ENCODE measurements around the gene XPC. TPM values are rescaled to one million over a fixed set of nuclear protein-coding genes. Genes with fewer than 3 reads are reported as not detected.

XPC gene
- total RNA-seq, 1 experiment from 2014 or later: 57.2 TPM

DNA sequence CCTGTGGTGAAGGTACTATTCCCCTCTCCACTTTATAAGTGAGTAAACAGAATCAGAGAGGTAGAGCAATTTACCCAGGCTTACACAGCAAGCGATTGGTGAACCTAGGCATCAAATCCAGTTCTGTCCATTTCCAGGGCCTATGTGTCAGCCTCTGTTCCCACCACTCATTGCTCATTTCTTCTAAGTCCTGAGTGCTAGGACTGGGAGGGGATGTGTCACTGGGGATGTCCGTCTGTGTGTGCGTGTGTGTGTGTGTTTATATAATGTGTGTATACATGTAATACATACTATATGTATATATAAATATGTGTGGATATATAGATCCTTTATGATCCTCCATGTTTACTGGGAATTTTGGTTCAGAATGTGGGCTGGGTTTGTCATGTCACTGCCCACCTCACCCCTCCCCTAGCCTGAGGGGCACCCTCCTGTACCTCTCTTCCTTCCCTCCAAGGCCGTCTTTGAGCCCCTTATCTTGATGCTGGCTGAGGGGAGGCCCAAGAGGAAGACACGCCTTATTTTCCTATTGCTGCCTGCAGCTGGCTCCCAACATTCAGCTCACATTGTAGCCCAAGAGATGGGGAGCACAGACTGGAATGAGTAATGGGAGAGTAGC is 51.4 kb downstream of the XPC start:
- POLR2A ChIA-PET (ENCODE audit: low non-redundant PET): no interaction called here
- no TSS peak for BruUV-seq (replicated peaks)
- Histone ChIP-seq H3K36me3 (ENCODE audit: insufficient read depth, low read length, poor library complexity, severe bottlenecking) (peaks cover 47% of the 10 kb centered on the region), H3K9me3 (ENCODE audit: low read depth, low read length, poor library complexity, severe bottlenecking) (no peaks in the 10 kb centered on the region), H3K27me3 (replicated peaks; ENCODE audit: insufficient read depth, low read depth, low read length, poor library complexity) (no peaks in the 10 kb centered on the region), H3K4me1 (ENCODE audit: insufficient read depth, low read length, poor library complexity, severe bottlenecking) (peaks cover 19% of the 10 kb centered on the region), H3K27ac (ENCODE audit: low read depth, low read length, poor library complexity, severe bottlenecking) (no peak overlapping the region), H3K4me3 (ENCODE audit: low read depth, low read length, poor library complexity, severe bottlenecking) (no peak overlapping the region)
- TF ChIP-seq, protein P1, sequence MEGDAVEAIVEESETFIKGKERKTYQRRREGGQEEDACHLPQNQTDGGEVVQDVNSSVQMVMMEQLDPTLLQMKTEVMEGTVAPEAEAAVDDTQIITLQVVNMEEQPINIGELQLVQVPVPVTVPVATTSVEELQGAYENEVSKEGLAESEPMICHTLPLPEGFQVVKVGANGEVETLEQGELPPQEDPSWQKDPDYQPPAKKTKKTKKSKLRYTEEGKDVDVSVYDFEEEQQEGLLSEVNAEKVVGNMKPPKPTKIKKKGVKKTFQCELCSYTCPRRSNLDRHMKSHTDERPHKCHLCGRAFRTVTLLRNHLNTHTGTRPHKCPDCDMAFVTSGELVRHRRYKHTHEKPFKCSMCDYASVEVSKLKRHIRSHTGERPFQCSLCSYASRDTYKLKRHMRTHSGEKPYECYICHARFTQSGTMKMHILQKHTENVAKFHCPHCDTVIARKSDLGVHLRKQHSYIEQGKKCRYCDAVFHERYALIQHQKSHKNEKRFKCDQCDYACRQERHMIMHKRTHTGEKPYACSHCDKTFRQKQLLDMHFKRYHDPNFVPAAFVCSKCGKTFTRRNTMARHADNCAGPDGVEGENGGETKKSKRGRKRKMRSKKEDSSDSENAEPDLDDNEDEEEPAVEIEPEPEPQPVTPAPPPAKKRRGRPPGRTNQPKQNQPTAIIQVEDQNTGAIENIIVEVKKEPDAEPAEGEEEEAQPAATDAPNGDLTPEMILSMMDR (conservative IDR thresholded peaks at IDR 0.05; ENCODE audit: low read depth, low read length): no peak
- TF ChIP-seq EZH2 (IDR thresholded peaks at IDR 0.05; ENCODE audit: borderline replicate concordance, low read depth, low read length, poor library complexity, severe bottlenecking): no peak
- no peak for DNase-seq (ENCODE audit: low spot score)
- intact Hi-C loops (cut with micrococcal nuclease; ENCODE audit: unreplicated experiment): loop anchor here (5.0 kb wide), 1 partner anchor 50 kb away; the partner anchor contains the start of genes LSM3 and XPC
- CTCF ChIA-PET: no interaction called here

DNA sequence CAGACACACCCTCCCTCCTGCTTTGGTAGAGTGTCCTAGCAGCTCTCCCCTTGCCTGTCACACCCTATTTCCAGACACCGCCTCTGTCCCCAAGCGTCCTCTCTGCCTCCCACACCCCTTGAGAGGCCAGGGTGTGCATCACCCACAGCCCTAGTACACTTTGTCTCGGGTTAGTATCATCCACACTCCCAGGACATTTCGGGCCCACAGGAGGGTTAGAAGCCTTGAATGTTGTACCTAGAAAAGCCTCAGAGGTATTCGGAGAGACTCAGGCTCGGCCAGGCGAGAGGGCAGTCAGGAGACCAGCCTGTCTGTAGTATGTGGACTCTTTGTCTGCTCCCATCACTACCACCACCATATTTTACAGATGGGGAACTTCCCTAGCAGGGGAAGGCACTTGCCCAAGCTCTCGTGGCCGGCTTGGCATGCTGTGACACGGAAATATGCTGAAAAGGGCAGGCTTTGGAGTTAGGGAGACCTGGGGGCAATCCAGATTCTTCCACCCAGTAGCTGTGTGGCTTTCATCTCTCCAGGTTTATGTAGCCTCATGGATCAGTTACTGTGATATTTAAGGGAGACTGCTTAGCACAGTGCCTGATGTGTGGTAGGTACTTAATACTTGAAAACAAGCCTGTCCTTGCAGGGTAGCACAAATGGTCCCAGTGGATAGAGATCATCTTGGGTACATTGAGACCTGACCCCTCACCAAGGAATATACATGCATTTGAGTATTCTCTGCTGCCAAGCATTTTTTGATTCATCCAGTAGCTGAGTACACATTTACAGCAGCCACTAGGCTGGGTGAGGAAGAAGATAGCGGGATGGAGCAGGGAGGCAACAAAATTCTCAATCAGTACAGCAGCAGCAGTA is 52.1 kb downstream of the XPC start:
- BruUV-seq (replicated peaks): TSS peak; percentile 22
- Histone ChIP-seq H3K36me3 (ENCODE audit: insufficient read depth, low read length, poor library complexity, severe bottlenecking) (peaks cover 40% of the 10 kb centered on the region), H3K4me1 (ENCODE audit: insufficient read depth, low read length, poor library complexity, severe bottlenecking) (peaks cover 19% of the 10 kb centered on the region), H3K4me3 (ENCODE audit: low read depth, low read length, poor library complexity, severe bottlenecking) (peak overlapping the region; percentile 90), H3K9me3 (ENCODE audit: low read depth, low read length, poor library complexity, severe bottlenecking) (no peaks in the 10 kb centered on the region), H3K27ac (ENCODE audit: low read depth, low read length, poor library complexity, severe bottlenecking) (peak overlapping the region; percentile 83), H3K27me3 (replicated peaks; ENCODE audit: insufficient read depth, low read depth, low read length, poor library complexity) (no peaks in the 10 kb centered on the region)
- intact Hi-C loops (cut with micrococcal nuclease; ENCODE audit: unreplicated experiment): loop anchor here (5.0 kb wide), 1 partner anchor 51 kb away; the partner anchor contains the start of genes LSM3 and XPC
- ChIA-PET POLR2A (ENCODE audit: low non-redundant PET) (no interaction called here), CTCF (interaction anchor here (0.7 to 3.0 kb wide), 2 partner anchors 229 to 405 kb away, joined by 5 to 18 read pairs; no protein-coding TSS in a partner anchor)
- no peak for DNase-seq (ENCODE audit: low spot score)
- no peak for TF ChIP-seq EZH2 (IDR thresholded peaks at IDR 0.05; ENCODE audit: borderline replicate concordance, low read depth, low read length, poor library complexity, severe bottlenecking)
- TF ChIP-seq, protein P1 (conservative IDR thresholded peaks at IDR 0.05; ENCODE audit: low read depth, low read length): no peak

DNA sequence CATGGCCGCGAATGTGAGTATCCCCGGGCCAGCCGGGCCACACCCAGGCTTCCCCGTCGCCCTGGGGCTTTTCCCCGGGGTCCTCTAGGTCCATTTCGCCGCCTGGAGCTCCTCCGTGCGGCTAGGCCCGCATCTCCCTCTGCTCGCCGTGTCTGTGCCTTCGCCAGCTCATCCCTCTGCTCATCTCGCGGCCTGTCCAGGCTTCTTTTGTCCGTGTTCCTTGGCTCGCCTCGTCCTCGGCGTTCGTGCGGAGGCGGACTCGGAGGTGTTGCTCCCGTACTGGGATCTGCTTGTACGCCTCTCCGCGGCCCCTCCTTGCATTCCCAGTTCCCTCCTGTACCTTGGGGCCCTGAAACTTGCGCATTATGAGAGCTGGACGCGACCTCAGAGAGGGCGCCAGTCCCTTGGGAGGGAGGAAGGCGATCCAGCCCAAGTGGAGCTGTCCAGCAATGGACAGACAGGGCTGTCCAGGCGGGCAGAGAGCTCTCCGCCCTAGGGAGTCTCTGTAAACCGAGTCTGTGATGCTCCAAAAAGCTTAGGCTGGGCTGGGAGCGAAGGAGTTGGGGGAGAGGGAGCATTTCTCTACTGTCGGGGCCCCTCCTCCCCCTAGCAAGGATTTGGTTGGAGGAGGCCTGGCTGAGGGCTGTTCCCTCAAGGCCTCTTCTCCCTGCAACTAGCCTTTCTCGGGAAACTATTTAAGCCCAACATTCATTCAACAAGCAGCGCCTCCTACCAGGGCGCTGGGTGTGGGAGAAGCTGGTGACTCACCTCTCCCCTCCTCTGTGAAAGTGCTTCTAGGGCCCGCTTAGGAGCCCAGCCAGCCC is 53.0 kb downstream of the XPC start:
- TF ChIP-seq EZH2 (IDR thresholded peaks at IDR 0.05; ENCODE audit: borderline replicate concordance, low read depth, low read length, poor library complexity, severe bottlenecking): no peak
- TF ChIP-seq, protein P1 (conservative IDR thresholded peaks at IDR 0.05; ENCODE audit: low read depth, low read length): no peak
- POLR2A ChIA-PET (ENCODE audit: low non-redundant PET): interaction anchor here (0.8 to 0.9 kb wide), 2 partner anchors 10 to 45 kb away, joined by 3 to 4 read pairs; no protein-coding TSS in a partner anchor

More for the DNA sequence above, 53.0 kb downstream of the XPC start:
- no peaks in the 10 kb centered on the region for H3K9me3 ChIP-seq (ENCODE audit: low read depth, low read length, poor library complexity, severe bottlenecking)
- H3K4me1 ChIP-seq (ENCODE audit: insufficient read depth, low read length, poor library complexity, severe bottlenecking): peaks cover 19% of the 10 kb centered on the region
- CTCF ChIA-PET: interaction anchor here (0.7 to 3.0 kb wide), 3 partner anchors 20 to 404 kb away, joined by 4 to 18 read pairs (median 5); no protein-coding TSS in a partner anchor
- intact Hi-C loops (cut with micrococcal nuclease; ENCODE audit: unreplicated experiment): loop anchor here (5.0 kb wide), 1 partner anchor 52 kb away; the partner anchor contains the start of genes LSM3 and XPC
- peaks cover 31% of the 10 kb centered on the region for H3K36me3 ChIP-seq (ENCODE audit: insufficient read depth, low read length, poor library complexity, severe bottlenecking)
- no TSS peak for BruUV-seq (replicated peaks)
- peak overlapping the region; percentile 83 for H3K27ac ChIP-seq (ENCODE audit: low read depth, low read length, poor library complexity, severe bottlenecking)
- no peaks in the 10 kb centered on the region for H3K27me3 ChIP-seq (replicated peaks; ENCODE audit: insufficient read depth, low read depth, low read length, poor library complexity)
- peak; percentile 86 for DNase-seq (ENCODE audit: low spot score)
- H3K4me3 ChIP-seq (ENCODE audit: low read depth, low read length, poor library complexity, severe bottlenecking): peak overlapping the region; percentile 90
